ENCODE measurements around the gene CACNB2.

DNA sequence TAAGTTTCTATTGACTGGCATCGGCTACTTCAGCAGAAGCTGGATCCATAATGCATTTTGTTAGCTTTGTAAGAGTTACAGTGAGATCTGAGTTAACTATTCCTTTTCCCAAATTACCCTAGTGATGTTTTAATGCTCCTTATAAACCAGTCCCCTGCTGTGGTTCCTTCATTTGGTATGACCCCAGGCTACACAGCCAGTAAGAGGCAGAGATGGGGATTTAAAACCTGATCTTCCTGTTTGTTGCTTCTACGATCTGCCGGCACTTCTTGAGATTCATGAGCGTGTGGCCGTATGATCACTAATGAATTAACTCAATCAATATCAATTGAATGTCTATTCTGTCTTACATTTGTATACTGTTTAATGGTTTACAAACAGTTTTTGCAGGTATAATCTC is 86.1 kb downstream of the CACNB2 start:
- TF ChIP-seq POLR2A (IDR thresholded peaks at IDR 0.05; ENCODE audit: low read depth) = no peak
- TF ChIP-seq, protein P1, sequence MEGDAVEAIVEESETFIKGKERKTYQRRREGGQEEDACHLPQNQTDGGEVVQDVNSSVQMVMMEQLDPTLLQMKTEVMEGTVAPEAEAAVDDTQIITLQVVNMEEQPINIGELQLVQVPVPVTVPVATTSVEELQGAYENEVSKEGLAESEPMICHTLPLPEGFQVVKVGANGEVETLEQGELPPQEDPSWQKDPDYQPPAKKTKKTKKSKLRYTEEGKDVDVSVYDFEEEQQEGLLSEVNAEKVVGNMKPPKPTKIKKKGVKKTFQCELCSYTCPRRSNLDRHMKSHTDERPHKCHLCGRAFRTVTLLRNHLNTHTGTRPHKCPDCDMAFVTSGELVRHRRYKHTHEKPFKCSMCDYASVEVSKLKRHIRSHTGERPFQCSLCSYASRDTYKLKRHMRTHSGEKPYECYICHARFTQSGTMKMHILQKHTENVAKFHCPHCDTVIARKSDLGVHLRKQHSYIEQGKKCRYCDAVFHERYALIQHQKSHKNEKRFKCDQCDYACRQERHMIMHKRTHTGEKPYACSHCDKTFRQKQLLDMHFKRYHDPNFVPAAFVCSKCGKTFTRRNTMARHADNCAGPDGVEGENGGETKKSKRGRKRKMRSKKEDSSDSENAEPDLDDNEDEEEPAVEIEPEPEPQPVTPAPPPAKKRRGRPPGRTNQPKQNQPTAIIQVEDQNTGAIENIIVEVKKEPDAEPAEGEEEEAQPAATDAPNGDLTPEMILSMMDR (IDR thresholded peaks at IDR 0.05) = no peak

Measured in esophagus muscularis mucosa (tissue), 3 donors.